ENCODE results near the gene CENATAC.

DNA sequence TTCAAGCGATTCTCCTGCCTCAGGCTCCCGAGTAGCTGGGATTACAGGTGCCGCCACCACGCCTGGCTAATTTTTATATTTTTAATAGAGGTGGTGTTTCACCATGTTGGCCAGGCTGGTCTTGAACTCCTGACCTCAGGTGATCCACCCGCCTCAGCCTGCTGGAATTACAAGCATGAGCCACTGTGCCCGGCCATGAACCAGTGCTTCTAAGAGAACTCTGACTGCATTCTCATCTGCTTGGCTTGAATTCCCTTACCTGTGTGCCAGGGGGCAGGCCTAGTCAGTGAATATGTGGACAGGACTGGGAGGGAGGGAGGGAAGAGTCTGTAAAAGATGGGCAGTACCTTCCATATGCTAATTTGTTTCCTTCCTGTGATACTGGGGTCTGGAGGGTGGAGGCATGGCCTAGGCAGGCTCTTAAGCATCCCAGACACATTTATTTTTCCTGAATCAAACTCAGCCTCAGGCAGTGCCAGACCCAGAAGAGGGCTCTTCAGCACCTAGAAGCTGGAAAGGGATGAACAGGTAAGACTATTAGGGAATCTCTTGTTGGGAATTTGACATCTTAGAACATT is 13.6 kb downstream of the CENATAC start:
- TF ChIP-seq CTCF (IDR thresholded peaks at IDR 0.05) = no peak
- TF ChIP-seq EZH2 (IDR thresholded peaks at IDR 0.05; ENCODE audit: borderline replicate concordance, insufficient read depth, low read depth, low read length, poor library complexity, severe bottlenecking) = no peak

All from B cell (primary cell).